Uterus (tissue), 2 donors: ENCODE measurements around the gene ERC2.

Experiments
- CTCF ChIP-seq, 4 experiments: fragments of 200-600 bp in 2 of 4; fragments of 450-650 bp in 2 of 4; sonication (generic) in 2 of 4; IDR thresholded peaks; one replicate each; pipeline ENCODE4 v1.5.1; 2016 to 2019; ENCODE audit warnings: antibody characterized with exemption in 4 of 4, mild to moderate bottlenecking in 2 of 4, moderate library complexity in 1 of 4
- POLR2A ChIP-seq, 2 donors: fragments of 450-650 bp; IDR thresholded peaks; one replicate each; pipeline ENCODE4 v1.6.1; 2016; ENCODE audit warnings: antibody characterized with exemption in 2 of 2, mild to moderate bottlenecking in 1 of 2, moderate library complexity in 1 of 2

GRCh38 chr3:55875113-55875512 is 593.2 kb downstream of the ERC2 start:
- TF ChIP-seq CTCF (IDR thresholded peaks at IDR 0.05) (no peak), POLR2A (IDR thresholded peaks at IDR 0.05) (no peak)
